HG02884 (cell line): ENCODE measurements around the gene STOM.
"Not testable (repeated sequence)": the region's sequence is repeated elsewhere in the genome, so short reads cannot be mapped to it uniquely, and the experiment has no call there.

Experiments used
- ATAC-seq: cut with Tn5 transposase; IDR thresholded peaks from one replicate; pipeline ENCODE4 v1.9.1; 2021; ENCODE audit warnings: mild to moderate bottlenecking, moderate library complexity; ENCODE audit not compliant: unreplicated experiment

The STOM gene

GRCh38 chr9:121369595-121370265, at the start of gene STOM:
Gene STOM, minus strand, starts transcription at chr9:121370250. Its CDS starts 63 bp downstream, at chr9:121370187.
- peak; percentile 42 for ATAC-seq

- no peak for ATAC-seq
Observed at GRCh38 chr9:121411993-121412392, 41.9 kb upstream of the STOM start.

- ATAC-seq: no peak
Observed at GRCh38 chr9:121405899-121406298, 35.8 kb upstream of the STOM start.

- no peak for ATAC-seq
Observed at GRCh38 chr9:121404906-121405305, 34.9 kb upstream of the STOM start.

GRCh38 chr9:121399883-121400607, 30.0 kb upstream of the STOM start:
- ATAC-seq: no peak

GRCh38 chr9:121399126-121399882, 29.3 kb upstream of the STOM start:
- no peak for ATAC-seq

- ATAC-seq: no peak
Observed at GRCh38 chr9:121398374-121398773, 28.3 kb upstream of the STOM start.

- not testable (repeated sequence) for ATAC-seq
Observed at GRCh38 chr9:121397277-121397676, 27.2 kb upstream of the STOM start.

- no peak for ATAC-seq
Observed at GRCh38 chr9:121395558-121395957, 25.5 kb upstream of the STOM start.

GRCh38 chr9:121394292-121394691, 24.2 kb upstream of the STOM start:
- no peak for ATAC-seq

GRCh38 chr9:121393318-121393717, 23.3 kb upstream of the STOM start:
- ATAC-seq: no peak

GRCh38 chr9:121390372-121390771, 20.3 kb upstream of the STOM start:
- no peak for ATAC-seq

- ATAC-seq: no peak
Observed at GRCh38 chr9:121388140-121388905, 18.3 kb upstream of the STOM start.

- no peak for ATAC-seq
Observed at GRCh38 chr9:121386442-121387175, 16.6 kb upstream of the STOM start.

GRCh38 chr9:121383715-121384114, 13.7 kb upstream of the STOM start:
- no peak for ATAC-seq

- ATAC-seq: no peak
Observed at GRCh38 chr9:121380846-121381245, 10.8 kb upstream of the STOM start.

GRCh38 chr9:121376214-121376830, 6.3 kb upstream of the STOM start:
- ATAC-seq: no peak

- ATAC-seq: no peak
Observed at GRCh38 chr9:121373011-121373729, 3.1 kb upstream of the STOM start.
